Measurements from ENCODE around the gene NACC2. TPM values are rescaled to one million over a fixed set of nuclear protein-coding genes. Genes with fewer than 3 reads are reported as not detected.

The NACC2 gene
- total and polyA plus RNA-seq, 7 donors = 8.5 to 33.5 (median 18.4) TPM

DNA sequence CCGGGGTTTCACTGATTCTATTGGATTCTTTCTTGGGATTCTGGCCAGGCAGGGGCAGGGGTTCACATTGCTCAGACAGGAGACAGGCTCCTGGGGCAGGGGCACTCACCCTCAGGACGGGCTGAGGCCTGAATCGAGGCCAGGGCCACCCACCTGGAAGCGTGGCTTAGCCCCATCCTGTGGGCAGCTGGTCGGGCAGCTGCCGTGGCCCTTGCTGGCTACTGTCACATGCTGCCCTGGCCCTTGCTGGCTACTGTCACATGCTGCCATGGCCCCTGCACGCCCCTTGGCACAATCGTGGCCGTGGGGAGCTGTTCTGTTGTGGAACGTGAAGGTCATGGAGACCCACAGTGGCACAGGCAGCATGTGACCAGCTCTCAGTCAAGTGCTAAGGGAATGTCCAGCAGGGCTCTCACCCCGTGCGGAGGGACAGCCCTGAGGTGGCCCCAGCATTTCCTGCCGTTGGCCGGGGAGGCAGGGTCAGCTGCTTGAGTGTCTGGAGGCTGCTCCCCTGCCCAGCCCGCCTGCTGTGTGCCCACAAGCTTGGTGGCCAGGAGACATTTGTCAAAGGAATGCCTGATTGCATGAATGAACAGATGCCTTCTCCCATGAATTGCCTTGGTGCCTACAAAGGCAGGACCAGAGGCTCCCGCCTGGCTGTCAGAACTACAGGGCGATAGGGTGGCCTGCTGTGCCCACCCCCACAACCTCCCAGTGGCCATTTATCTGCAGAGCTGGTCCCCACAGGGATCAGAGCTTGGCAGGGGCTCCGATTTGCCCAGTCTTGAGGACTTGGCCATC lies 40.4 kb upstream of the NACC2 start:
- Histone ChIP-seq H3K4me3 (no peak overlapping the region), H3K4me1 (peaks cover 5% of the 10 kb centered on the region), H3K27me3 (ENCODE audit: insufficient read depth in 3 of 3, low read length in 2 of 3) (peaks cover 0 to 73% (median 23%) of the 10 kb centered on the region in 3 donors), H3K36me3 (ENCODE audit: insufficient read depth in 1 of 2, low read depth in 1 of 2) (no peaks in the 10 kb centered on the region), H3K27ac (no peak overlapping the region), H3K9me3 (no peaks in the 10 kb centered on the region)
- WGBS, 3 donors = 27 to 37% (median 31%) methylated on average over 18 of the region's 18 CpGs
- intact Hi-C loops (cut with DNase I) = no loop called here
- DNase-seq (no peak), ATAC-seq (no peak)
- TF ChIP-seq, protein P1, sequence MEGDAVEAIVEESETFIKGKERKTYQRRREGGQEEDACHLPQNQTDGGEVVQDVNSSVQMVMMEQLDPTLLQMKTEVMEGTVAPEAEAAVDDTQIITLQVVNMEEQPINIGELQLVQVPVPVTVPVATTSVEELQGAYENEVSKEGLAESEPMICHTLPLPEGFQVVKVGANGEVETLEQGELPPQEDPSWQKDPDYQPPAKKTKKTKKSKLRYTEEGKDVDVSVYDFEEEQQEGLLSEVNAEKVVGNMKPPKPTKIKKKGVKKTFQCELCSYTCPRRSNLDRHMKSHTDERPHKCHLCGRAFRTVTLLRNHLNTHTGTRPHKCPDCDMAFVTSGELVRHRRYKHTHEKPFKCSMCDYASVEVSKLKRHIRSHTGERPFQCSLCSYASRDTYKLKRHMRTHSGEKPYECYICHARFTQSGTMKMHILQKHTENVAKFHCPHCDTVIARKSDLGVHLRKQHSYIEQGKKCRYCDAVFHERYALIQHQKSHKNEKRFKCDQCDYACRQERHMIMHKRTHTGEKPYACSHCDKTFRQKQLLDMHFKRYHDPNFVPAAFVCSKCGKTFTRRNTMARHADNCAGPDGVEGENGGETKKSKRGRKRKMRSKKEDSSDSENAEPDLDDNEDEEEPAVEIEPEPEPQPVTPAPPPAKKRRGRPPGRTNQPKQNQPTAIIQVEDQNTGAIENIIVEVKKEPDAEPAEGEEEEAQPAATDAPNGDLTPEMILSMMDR (IDR thresholded peaks at IDR 0.05) = no peak

DNA sequence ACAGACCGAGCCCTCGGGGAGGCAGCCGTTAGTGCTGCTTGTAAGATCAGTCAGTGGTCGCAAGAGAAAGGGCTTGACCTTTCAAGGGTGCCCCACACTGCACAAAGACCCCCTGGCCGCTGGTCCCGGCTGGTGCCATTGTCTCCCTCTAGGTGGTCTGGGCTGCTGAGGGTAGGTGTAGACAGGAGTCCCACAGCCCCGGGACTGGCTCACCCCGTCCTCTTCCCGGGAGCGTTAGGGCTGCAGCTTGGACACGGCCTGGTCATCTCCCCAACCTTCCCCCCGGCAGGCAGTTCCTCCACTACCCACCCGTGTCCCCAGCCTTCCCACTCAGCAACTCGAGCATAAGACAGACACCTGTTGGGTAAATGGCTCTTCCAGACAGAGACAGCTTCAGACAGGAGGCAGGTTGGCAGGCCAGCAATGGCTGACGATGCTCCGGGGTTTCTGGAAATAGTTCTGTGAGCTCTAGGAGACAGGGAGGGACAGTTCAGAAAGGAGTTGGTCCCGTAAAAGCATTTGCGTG lies 38.9 kb upstream of the NACC2 start:
- DNase-seq (no peak), ATAC-seq (no peak)
- 14 to 19% (median 15%) methylated on average over 18 of the region's 18 CpGs for WGBS, 3 donors
- Histone ChIP-seq H3K9me3 (no peaks in the 10 kb centered on the region), H3K36me3 (ENCODE audit: insufficient read depth in 1 of 2, low read depth in 1 of 2) (no peaks in the 10 kb centered on the region), H3K4me3 (no peak overlapping the region), H3K27ac (no peak overlapping the region), H3K4me1 (peaks cover 5% of the 10 kb centered on the region), H3K27me3 (ENCODE audit: insufficient read depth in 3 of 3, low read length in 2 of 3) (peaks cover 0 to 86% (median 26%) of the 10 kb centered on the region in 3 donors)
- TF ChIP-seq, protein P1 (IDR thresholded peaks at IDR 0.05) = no peak
- intact Hi-C loops (cut with DNase I) = no loop called here

DNA sequence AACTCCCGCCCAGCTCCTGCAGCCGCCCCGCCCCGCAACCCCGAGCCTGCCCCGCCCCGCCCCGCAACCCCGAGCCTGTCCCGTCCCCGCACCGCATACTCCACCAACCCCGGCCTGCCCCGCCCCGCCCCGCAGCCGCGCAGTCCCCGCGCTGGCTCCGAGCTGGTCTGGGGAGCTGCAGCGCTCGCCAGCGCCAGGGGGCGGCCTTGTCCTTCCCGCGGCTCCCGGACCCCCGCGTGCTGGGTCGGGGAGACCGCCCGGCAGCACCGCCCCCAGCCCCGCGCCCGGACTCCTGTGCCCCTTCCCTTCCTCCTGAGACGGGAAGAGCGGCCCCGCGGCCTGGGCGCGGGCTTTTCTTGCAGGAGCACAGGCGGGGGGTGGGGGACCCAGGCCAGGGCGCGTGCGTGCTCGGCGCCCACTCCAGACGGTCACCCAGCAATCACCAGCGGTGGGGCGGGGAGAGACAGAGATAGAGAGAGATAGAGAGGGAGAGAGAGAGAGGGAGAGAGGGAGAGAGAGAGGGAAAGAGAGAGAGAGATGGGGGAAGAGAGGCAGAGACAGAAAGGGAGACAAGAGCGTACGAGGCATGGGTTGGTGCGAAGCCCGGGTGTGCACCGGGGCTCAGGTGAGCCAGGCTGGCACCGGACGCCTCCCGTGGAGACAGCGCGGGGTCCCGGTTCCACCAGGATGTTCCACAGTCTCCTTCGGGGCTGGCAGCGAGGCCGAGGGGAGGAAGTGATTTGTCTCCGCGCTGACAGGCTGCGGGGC lies 38.3 kb upstream of the NACC2 start:
- Histone ChIP-seq H3K9me3 (no peaks in the 10 kb centered on the region), H3K4me3 (peak overlapping the region; percentile 51), H3K27ac (no peak overlapping the region), H3K36me3 (ENCODE audit: insufficient read depth in 1 of 2, low read depth in 1 of 2) (no peaks in the 10 kb centered on the region), H3K4me1 (peaks cover 5% of the 10 kb centered on the region), H3K27me3 (ENCODE audit: insufficient read depth in 3 of 3, low read length in 2 of 3) (peaks cover 0 to 88% (median 29%) of the 10 kb centered on the region in 3 donors)
- intact Hi-C loops (cut with DNase I) = no loop called here
- ATAC-seq = peak in 3 of 4 donors; percentile 21 to 61 (median 59)
- peak in 1 of 2 donors; percentile 57 for DNase-seq
- TF ChIP-seq, protein P1 (IDR thresholded peaks at IDR 0.05) = no peak
- WGBS, 3 donors = 1 to 4% (median 3%) methylated on average over 36 to 69 of the region's 69 CpGs

DNA sequence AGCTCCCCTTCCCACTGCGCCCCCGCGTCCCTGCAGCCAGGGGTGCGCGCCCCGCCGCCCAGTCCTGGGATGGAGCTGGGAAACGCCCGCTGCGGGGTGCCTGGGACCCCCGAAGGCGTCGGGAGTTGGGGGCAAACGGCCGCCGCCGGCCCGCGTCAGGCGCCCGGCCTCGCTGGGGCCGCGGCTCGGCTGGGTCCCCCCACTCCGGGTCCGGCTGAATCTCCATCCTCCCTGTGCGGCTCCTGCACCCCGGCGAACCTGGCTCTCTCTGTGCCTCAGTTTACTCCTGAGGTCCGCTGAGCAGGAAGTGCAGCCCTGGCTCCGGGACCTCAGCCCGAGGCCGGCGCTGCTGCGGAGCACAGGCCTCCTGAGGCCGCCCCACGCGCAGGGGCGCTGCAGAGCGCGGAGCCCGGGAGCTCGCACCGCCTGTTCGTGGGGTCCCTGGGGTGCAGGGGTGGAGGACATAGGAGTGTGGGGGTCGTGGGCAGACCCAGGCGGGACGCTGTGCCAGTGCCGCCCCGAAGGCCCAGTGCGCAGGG lies 37.5 kb upstream of the NACC2 start:
- WGBS, 3 donors = 9 to 11% (median 10%) methylated on average over 31 to 52 of the region's 52 CpGs
- TF ChIP-seq, protein P1 (IDR thresholded peaks at IDR 0.05) = no peak
- DNase-seq (no peak), ATAC-seq (no peak)
- no peaks in the 10 kb centered on the region for H3K9me3 ChIP-seq
- peak overlapping the region; percentile 38 for H3K4me3 ChIP-seq
- intact Hi-C loops (cut with DNase I) = no loop called here
- H3K27ac ChIP-seq = no peak overlapping the region
- peaks cover 0 to 83% (median 28%) of the 10 kb centered on the region in 3 donors for H3K27me3 ChIP-seq (ENCODE audit: insufficient read depth in 3 of 3, low read length in 2 of 3)
- peaks cover 5% of the 10 kb centered on the region for H3K4me1 ChIP-seq
- no peaks in the 10 kb centered on the region for H3K36me3 ChIP-seq (ENCODE audit: insufficient read depth in 1 of 2, low read depth in 1 of 2)
